Measurements from ENCODE around the gene FRMD3. TPM values are rescaled to one million over a fixed set of nuclear protein-coding genes. Genes with fewer than 3 reads are reported as not detected.

Gene FRMD3
- total RNA-seq, 4 donors from 2014 or later, result 10.4 to 19.6 (median 16.4) TPM

DNA sequence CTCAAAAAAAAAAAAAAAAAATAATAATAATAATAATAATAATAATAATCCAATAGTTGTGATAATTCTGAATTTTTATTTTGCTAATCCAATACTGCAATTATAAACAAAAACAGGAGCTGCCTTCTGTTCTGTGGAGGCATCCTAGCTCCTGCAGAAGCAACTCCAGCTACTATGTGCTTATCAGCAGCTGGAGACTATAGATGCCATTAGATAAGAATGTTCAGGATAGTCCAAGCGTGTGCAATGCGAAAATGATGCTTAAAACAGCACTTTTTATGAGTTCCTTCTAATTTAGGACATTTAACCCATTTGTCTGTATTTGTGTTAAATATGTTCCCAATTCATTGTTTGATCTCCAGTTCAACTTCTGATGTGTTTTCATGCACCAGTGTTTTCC lies 254.7 kb downstream of the FRMD3 start:
- TF ChIP-seq CTCF (IDR thresholded peaks at IDR 0.05; ENCODE audit: low read depth), result no peak

DNA sequence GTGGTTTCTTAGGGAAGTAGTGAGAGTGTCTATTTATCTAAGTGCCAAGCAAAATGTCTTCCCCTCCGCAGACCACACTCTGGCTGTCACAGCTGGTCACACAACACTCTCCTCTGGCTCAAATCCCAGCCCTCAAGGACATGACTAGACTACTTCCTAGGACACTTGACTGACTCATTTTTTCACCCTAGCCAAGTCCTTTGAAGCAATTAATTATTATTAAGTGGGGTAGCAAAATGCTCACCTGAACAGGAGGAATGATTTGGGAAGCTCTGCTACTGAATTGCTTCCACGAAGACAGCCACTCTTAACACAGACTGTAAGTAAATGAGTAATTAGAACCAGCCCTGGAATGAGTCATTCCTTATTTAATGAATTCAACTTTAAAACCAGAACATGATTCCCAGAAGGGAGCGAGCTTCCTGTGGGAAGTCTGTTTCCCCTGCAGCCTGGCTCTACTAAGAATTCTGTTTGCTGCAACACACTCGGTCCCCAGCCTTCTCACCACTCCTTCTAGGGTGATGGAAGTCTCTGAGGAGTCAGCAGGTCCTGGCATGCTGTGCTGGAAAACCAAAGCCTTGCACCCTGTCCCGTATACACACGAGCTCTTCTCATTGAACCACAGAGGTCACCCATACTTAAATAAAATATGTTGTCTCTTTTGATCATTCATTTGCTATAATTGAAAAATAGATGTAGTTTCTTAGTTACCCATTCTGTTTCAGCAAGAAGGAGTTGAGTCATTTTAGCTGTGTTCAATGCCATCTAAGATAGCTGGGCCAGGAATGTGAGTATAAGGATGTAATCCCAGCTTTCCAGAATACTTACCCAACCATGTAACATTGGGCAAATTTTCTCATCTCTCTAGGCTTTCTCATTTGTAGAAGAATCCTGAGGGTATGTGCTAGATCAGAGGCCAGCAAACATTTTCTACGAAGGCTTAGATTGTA lies 256.6 kb downstream of the FRMD3 start:
- no peak for TF ChIP-seq CTCF (IDR thresholded peaks at IDR 0.05; ENCODE audit: low read depth)

DNA sequence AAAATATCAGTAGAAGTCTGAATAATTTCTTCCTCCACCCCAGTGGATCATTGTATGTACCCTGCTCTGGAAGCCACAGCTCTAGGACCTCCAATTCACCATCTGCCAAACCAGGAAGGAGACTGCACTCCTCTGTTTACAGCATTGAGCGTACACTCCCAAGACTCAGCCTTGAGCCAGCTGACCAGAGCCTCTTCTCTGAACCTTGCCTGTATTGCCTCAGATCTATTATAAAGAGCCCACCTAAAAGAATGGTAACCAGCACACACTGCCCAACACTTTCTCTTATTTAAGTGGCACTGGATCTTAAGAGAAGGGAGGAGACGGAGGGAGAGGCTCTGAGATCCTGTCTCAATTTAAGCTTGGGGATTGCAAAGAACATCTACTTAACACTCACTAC lies 257.4 kb downstream of the FRMD3 start:
- TF ChIP-seq CTCF (IDR thresholded peaks at IDR 0.05; ENCODE audit: low read depth), result no peak

GRCh38 chr9:83280268-83280667 lies 257.9 kb downstream of the FRMD3 start:
- TF ChIP-seq CTCF (IDR thresholded peaks at IDR 0.05; ENCODE audit: low read depth), result no peak

DNA sequence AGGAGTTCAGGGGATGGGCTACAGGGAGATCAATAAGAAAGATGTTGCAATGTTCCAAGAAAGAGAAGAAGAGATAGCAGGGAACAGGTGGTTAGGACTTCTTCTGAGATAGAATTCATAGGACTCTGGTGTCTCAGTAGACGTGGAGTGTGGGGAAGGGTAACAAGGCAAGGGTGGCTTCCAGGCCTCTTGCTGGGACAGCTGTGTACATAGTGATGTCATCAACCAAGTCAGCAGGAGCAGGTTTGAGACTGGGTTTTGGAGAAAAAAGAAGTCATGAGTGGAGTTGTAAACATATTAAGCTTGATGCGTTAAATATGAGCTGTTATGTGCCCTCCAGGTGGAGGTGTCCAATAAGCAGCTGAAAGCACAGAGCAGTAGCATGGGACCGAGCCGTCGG lies 263.4 kb downstream of the FRMD3 start:
- TF ChIP-seq CTCF (IDR thresholded peaks at IDR 0.05; ENCODE audit: low read depth), result no peak

- TF ChIP-seq CTCF (IDR thresholded peaks at IDR 0.05; ENCODE audit: low read depth), result no peak
These were observed 266.5 kb downstream of the FRMD3 start for GRCh38 chr9:83271665-83272071.

DNA sequence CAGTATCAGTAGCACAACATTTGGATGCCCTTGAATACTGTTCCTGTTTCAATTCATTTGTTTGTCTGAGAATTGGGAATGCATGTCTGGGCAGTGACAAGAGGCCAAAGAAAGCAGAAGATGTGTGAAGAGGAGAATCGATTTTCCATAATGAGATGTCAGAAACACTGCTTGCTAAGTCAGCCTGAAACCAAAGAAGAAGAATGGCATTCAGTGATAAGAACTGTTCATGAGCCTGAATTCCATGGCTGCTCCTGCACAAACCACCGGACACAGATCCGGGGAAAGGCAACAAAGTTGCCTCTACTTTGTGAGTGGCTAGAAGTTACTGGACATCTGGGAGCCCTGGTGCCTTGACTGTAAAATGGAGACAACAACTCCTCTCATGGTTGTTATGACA lies 268.1 kb downstream of the FRMD3 start:
- no peak for TF ChIP-seq CTCF (IDR thresholded peaks at IDR 0.05; ENCODE audit: low read depth)
